Muscle layer of duodenum (tissue), 2 donors: ENCODE measurements around the gene PPP1R14B.
"Not testable (repeated sequence)": the region's sequence is repeated elsewhere in the genome, so short reads cannot be mapped to it uniquely, and the experiment has no call there.

Experiments
- H3K27ac ChIP-seq: one replicate; pipeline ENCODE4 v1.7.0; 2013; ENCODE audit warnings: mild to moderate bottlenecking, low read length
- H3K27me3 ChIP-seq: one replicate; pipeline ENCODE4 v1.7.0; 2013; ENCODE audit warnings: low read depth, mild to moderate bottlenecking, control low read depth, low read length
- H3K36me3 ChIP-seq, 2 donors: one replicate each; pipeline ENCODE4 v1.7.0; 2013; ENCODE audit warnings: low read length in 2 of 2, control low read depth in 1 of 2, mild to moderate bottlenecking in 1 of 2; ENCODE audit not compliant: insufficient read depth in 2 of 2, control insufficient read depth in 1 of 2
- H3K4me1 ChIP-seq, 2 donors: one replicate each; pipeline ENCODE4 v1.7.0; 2013; ENCODE audit warnings: low read length in 2 of 2, mild to moderate bottlenecking in 2 of 2, control low read depth in 1 of 2, moderate library complexity in 1 of 2; ENCODE audit not compliant: insufficient read depth in 2 of 2, control insufficient read depth in 1 of 2
- H3K4me3 ChIP-seq, 2 donors: one replicate each; pipeline ENCODE4 v1.7.0; 2013; ENCODE audit warnings: low read length in 2 of 2, low read depth in 1 of 2, mild to moderate bottlenecking in 1 of 2
- H3K9me3 ChIP-seq, 2 donors: one replicate each; pipeline ENCODE4 v1.7.0; 2013; ENCODE audit warnings: low read length in 2 of 2, control low read depth in 1 of 2, mild to moderate bottlenecking in 1 of 2; ENCODE audit not compliant: control insufficient read depth in 1 of 2
- donor health status: healthy.

PPP1R14B gene

GRCh38 chr11:64247729-64248531 is 1.2 kb upstream of the PPP1R14B start:
- Histone ChIP-seq H3K36me3 (no peaks in the 10 kb centered on the region), H3K9me3 (no peaks in the 10 kb centered on the region), H3K27me3 (no peaks in the 10 kb centered on the region), H3K4me1 (peaks cover 3 to 50% of the 10 kb centered on the region in 2 donors), H3K4me3 (peak overlapping the region; percentile 91 to 98), H3K27ac (no peak overlapping the region)

DNA sequence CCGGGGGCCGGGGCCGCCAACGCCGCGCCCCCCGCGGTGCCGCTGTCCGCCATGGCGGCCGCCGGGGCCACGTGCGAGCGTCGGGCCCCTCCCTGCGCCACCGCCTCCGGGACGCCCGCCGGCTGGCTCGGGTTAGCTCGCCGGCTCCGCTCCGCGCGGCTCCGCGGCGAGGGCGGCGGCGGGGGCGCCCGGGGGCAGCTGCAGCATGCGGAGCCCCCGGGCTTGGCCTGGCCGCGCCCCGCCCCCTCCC is 197 bp downstream of the PPP1R14B start:
- H3K36me3 ChIP-seq, H3K9me3 ChIP-seq, H3K27ac ChIP-seq, H3K27me3 ChIP-seq: not testable (repeated sequence)
- Histone ChIP-seq H3K4me3 (peak overlapping the region in 1 of 2 donors; percentile 98), H3K4me1 (peaks cover 8 to 50% of the 10 kb centered on the region in 2 donors)

- Histone ChIP-seq H3K4me3 (peak overlapping the region; percentile 68 to 77), H3K9me3 (no peaks in the 10 kb centered on the region), H3K27me3 (no peaks in the 10 kb centered on the region), H3K27ac (peak overlapping the region; percentile 88), H3K36me3 (no peaks in the 10 kb centered on the region), H3K4me1 (peaks cover 8 to 50% of the 10 kb centered on the region in 2 donors)
These were observed 734 bp downstream of the PPP1R14B start for GRCh38 chr11:64245797-64246620.

DNA sequence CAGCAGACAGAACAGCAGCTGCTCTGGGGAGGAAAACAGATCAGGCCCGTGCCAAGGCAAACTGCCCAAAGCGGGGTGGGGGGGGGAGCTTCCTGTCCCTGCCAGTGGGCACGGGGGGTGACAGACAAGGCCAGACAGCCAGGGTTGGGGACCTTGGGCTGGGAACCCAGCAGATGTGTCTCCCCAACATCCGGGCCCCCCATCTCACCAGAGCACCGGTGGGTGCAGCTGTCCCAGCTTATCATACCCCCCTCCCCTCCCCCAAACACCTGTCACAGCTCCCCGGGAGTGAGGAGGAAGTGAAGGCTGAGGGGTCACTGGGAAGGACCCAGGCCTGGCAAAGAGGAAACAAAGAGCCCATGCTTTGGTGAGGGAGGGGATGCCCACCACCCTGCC is 1.3 kb downstream of the PPP1R14B start:
- Histone ChIP-seq H3K9me3 (no peaks in the 10 kb centered on the region), H3K27ac (peak overlapping the region; percentile 88), H3K4me1 (peaks cover 5 to 44% of the 10 kb centered on the region in 2 donors), H3K4me3 (peak overlapping the region; percentile 68 to 77), H3K36me3 (no peaks in the 10 kb centered on the region), H3K27me3 (no peaks in the 10 kb centered on the region)

DNA sequence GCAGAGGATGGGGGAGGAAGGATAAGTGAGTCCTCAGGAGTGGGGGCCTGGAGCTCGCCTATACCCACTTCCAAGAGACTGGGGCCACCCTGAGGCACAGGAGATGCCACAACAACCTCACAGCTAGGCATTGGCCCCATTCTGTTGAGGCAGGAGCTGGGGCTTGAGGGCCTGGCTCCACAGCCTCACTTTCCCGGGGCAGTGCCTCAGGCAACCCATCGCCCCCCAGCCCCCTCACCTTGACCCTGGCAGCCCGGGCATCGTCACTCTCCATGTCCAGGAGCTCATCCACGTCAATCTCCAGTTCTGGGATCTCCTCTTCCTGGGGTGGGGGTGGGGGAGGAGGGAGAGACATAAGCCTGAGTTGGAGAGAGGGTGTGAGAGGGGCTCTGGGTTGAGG is 1.8 kb downstream of the PPP1R14B start:
- Histone ChIP-seq H3K4me3 (peak overlapping the region; percentile 68 to 77), H3K27ac (peak overlapping the region; percentile 88), H3K36me3 (no peaks in the 10 kb centered on the region), H3K27me3 (no peaks in the 10 kb centered on the region), H3K4me1 (peaks cover 5 to 48% of the 10 kb centered on the region in 2 donors), H3K9me3 (no peaks in the 10 kb centered on the region)

- Histone ChIP-seq H3K27ac (no peak overlapping the region), H3K4me1 (peaks cover 5 to 49% of the 10 kb centered on the region in 2 donors), H3K9me3 (no peaks in the 10 kb centered on the region), H3K36me3 (no peaks in the 10 kb centered on the region), H3K4me3 (no peak overlapping the region), H3K27me3 (no peaks in the 10 kb centered on the region)
These were observed 2.6 kb downstream of the PPP1R14B start for GRCh38 chr11:64244107-64244506.

DNA sequence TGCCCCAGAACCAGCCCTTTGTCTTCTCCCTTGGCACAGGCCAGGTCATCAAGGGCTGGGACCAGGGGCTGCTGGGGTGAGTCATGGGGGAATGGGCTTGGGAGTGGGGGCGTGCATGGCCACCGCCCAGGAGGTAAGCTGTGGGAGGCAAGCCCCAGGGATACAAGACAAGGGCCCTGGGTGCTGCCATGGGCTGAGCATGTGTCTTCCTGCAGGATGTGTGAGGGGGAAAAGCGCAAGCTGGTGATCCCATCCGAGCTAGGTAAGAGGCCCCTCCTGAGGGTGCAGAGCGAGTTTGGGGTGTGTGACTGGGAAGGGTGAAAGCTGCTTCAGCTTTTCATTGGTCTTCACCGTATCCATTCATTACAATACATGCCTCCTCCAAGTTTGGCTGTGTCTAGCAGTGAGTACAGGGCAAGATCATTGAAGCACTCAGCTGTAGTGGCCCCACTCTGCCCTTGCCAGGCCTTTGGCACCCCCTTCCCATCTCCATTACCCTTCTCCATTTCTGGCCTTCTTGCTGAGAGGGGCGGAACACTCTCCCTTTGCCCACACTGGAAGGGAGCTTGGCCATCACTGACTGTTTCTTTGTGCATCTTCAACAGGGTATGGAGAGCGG is 3.4 kb downstream of the PPP1R14B start:
- H3K27me3 ChIP-seq, result no peaks in the 10 kb centered on the region
- peaks cover 6% of the 10 kb centered on the region in 2 donors for H3K36me3 ChIP-seq
- H3K27ac ChIP-seq, result no peak overlapping the region
- peaks cover 5 to 49% of the 10 kb centered on the region in 2 donors for H3K4me1 ChIP-seq
- no peak overlapping the region for H3K4me3 ChIP-seq
- H3K9me3 ChIP-seq, result no peaks in the 10 kb centered on the region

DNA sequence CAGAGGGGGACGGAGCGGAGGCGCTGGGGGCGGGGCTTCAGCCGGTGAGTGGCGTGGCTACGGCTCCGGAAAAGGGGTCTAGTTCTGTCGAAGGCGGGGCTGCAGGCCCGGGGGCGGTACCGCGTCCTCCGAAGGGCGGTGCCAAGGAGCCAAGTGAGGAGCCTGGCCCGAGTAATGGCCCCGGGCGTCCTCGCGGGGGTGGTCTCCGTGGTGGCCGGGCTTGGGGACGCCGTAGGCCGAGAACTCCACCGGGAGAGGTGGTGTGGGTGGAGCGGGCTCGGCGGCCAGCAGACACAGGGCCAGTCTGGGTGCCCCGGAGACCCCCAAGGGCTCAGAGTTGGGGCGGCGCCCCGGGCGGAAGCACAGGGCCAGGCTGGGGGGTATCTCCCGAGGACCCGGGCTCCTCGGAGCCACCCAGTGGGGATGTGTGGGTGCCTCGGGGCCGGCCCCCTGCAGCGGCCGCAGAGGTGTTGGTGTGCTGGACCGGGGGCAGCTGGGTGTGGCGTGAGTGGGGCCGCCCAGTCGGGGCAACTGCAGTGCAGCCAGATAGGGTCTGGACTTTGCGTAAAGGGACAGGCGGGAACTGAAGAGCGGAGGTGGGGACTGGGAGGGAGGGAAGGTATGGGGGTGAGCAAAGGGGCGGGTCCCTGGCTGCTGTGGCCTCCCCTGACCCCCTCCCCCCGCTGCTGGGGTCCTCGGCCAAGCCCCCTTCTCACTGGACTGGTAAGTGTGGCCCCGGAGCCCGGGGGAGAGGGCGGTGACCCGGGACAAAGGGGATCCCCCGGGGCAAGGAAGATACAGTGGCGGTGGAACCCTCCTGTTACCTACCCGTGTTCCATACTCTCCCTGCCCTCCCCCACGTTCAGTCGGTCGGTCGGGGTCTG is 5.0 kb downstream of the PPP1R14B start:
- Histone ChIP-seq H3K36me3 (peaks cover 14 to 19% of the 10 kb centered on the region in 2 donors), H3K4me3 (peak overlapping the region; percentile 65 to 93), H3K9me3 (no peaks in the 10 kb centered on the region), H3K4me1 (peaks cover 13 to 39% of the 10 kb centered on the region in 2 donors), H3K27ac (peak overlapping the region; percentile 60), H3K27me3 (no peaks in the 10 kb centered on the region)

GRCh38 chr11:64241241-64241490 is 5.6 kb downstream of the PPP1R14B start:
- Histone ChIP-seq H3K9me3 (no peaks in the 10 kb centered on the region), H3K4me1 (peaks cover 13 to 38% of the 10 kb centered on the region in 2 donors), H3K27ac (peak overlapping the region; percentile 99), H3K27me3 (no peaks in the 10 kb centered on the region), H3K4me3 (peak overlapping the region; percentile 37 to 93), H3K36me3 (peaks cover 14 to 19% of the 10 kb centered on the region in 2 donors)

GRCh38 chr11:64240435-64241240 is 6.1 kb downstream of the PPP1R14B start, which contains the start of gene FKBP2:
Gene FKBP2, plus strand, starts transcription at chr11:64241095. Its CDS starts 1,293 bp downstream, at chr11:64242388.
- Histone ChIP-seq H3K4me3 (peak within 1 kb of the TSS; percentile 72 to 93), H3K36me3 (peaks cover 14 to 19% of the 10 kb centered on the region in 2 donors), H3K9me3 (no peaks in the 10 kb centered on the region), H3K27me3 (no peaks in the 10 kb centered on the region), H3K27ac (peak within 1 kb of the TSS; percentile 99), H3K4me1 (peaks cover 13 to 36% of the 10 kb centered on the region in 2 donors)
